HL-60 (cell line): ENCODE results near the gene PIM2.

Source experiments
- DNase-seq, 2 experiments: peaks; one replicate each; pipeline ENCODE4 v3.0.0-alpha.2; 2010 to 2020; ENCODE audit warnings: low read depth in 1 of 2, low spot score in 1 of 2
- H3K27ac ChIP-seq: fragments of 250-450 bp; sonication (Bioruptor Pico); replicated peaks from 2 replicates; pipeline ENCODE4 v1.5.1; 2020; ENCODE audit warnings: mild to moderate bottlenecking, moderate library complexity
- H3K27me3 ChIP-seq: fragments of 250-450 bp; sonication (Bioruptor Pico); 2 replicates; pipeline ENCODE4 v1.5.1; 2021; ENCODE audit warnings: mild to moderate bottlenecking, moderate library complexity; ENCODE audit not compliant: insufficient read depth, poor library complexity, severe bottlenecking
- H3K4me3 ChIP-seq: replicated peaks from 2 replicates; pipeline ENCODE4 v1.5.1; 2011; ENCODE audit warnings: mild to moderate bottlenecking, control low read depth, low read length; ENCODE audit not compliant: insufficient read depth
- GABPA ChIP-seq: IDR thresholded peaks from 2 replicates; pipeline ENCODE4 v1.6.1; 2012; ENCODE audit warnings: low read depth
- POLR2AphosphoS5 ChIP-seq: IDR thresholded peaks from 2 replicates; pipeline ENCODE4 v1.6.1; 2012; ENCODE audit warnings: low read depth
- SPI1 ChIP-seq: IDR thresholded peaks from 2 replicates; pipeline ENCODE4 v1.6.1; 2012; ENCODE audit warnings: low read depth, mild to moderate bottlenecking, borderline replicate concordance
- TF ChIP-seq, protein P1 (sequence below): IDR thresholded peaks from one replicate; pipeline ENCODE4 v1.5.1; 2011; ENCODE audit warnings: low read length, control low read depth, inconsistent platforms; ENCODE audit not compliant: insufficient read depth
- TF ChIP-seq, protein P2 (sequence below): IDR thresholded peaks from 2 replicates; pipeline ENCODE4 v1.6.1; 2012; ENCODE audit warnings: low read depth; ENCODE audit not compliant: insufficient replicate concordance

PIM2 gene

DNA sequence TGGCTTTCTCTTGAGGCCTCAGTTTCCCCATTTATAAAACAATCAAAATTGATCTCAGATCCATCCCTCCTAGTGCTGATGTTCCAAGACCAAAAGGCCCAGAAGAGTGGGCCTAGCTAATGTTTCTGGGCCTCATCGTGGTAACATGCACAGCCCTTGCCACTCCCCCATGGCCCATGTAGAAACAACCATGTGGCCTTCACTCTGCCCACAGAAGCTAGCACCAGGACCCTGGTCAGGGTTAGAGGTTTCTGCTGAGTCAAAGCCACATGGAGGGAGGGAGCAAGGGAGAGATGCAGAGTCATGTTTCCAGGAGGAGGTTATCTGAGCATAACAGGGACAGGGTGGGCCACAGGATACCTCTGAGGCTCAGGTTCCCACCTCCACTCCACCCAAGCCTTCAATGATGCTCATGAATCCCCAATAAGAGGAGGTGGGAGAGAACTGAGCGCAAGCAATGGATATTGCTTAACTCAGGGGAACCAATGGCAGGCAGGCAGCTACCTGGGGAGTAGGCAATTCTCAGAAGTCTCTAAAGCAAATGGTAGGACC is 21.7 kb upstream of the PIM2 start:
- Histone ChIP-seq H3K27ac (peak overlapping the region; percentile 15; the same call in 1 of the 2 replicates), H3K4me3 (no peak overlapping the region), H3K27me3 (no peaks in the 10 kb centered on the region)
- TF ChIP-seq, protein P1, sequence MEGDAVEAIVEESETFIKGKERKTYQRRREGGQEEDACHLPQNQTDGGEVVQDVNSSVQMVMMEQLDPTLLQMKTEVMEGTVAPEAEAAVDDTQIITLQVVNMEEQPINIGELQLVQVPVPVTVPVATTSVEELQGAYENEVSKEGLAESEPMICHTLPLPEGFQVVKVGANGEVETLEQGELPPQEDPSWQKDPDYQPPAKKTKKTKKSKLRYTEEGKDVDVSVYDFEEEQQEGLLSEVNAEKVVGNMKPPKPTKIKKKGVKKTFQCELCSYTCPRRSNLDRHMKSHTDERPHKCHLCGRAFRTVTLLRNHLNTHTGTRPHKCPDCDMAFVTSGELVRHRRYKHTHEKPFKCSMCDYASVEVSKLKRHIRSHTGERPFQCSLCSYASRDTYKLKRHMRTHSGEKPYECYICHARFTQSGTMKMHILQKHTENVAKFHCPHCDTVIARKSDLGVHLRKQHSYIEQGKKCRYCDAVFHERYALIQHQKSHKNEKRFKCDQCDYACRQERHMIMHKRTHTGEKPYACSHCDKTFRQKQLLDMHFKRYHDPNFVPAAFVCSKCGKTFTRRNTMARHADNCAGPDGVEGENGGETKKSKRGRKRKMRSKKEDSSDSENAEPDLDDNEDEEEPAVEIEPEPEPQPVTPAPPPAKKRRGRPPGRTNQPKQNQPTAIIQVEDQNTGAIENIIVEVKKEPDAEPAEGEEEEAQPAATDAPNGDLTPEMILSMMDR: no peak
- TF ChIP-seq GABPA (no peak), POLR2AphosphoS5 (no peak)
- TF ChIP-seq, protein P2, sequence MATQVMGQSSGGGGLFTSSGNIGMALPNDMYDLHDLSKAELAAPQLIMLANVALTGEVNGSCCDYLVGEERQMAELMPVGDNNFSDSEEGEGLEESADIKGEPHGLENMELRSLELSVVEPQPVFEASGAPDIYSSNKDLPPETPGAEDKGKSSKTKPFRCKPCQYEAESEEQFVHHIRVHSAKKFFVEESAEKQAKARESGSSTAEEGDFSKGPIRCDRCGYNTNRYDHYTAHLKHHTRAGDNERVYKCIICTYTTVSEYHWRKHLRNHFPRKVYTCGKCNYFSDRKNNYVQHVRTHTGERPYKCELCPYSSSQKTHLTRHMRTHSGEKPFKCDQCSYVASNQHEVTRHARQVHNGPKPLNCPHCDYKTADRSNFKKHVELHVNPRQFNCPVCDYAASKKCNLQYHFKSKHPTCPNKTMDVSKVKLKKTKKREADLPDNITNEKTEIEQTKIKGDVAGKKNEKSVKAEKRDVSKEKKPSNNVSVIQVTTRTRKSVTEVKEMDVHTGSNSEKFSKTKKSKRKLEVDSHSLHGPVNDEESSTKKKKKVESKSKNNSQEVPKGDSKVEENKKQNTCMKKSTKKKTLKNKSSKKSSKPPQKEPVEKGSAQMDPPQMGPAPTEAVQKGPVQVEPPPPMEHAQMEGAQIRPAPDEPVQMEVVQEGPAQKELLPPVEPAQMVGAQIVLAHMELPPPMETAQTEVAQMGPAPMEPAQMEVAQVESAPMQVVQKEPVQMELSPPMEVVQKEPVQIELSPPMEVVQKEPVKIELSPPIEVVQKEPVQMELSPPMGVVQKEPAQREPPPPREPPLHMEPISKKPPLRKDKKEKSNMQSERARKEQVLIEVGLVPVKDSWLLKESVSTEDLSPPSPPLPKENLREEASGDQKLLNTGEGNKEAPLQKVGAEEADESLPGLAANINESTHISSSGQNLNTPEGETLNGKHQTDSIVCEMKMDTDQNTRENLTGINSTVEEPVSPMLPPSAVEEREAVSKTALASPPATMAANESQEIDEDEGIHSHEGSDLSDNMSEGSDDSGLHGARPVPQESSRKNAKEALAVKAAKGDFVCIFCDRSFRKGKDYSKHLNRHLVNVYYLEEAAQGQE: peak; percentile 59
- DNase-seq: no peak

DNA sequence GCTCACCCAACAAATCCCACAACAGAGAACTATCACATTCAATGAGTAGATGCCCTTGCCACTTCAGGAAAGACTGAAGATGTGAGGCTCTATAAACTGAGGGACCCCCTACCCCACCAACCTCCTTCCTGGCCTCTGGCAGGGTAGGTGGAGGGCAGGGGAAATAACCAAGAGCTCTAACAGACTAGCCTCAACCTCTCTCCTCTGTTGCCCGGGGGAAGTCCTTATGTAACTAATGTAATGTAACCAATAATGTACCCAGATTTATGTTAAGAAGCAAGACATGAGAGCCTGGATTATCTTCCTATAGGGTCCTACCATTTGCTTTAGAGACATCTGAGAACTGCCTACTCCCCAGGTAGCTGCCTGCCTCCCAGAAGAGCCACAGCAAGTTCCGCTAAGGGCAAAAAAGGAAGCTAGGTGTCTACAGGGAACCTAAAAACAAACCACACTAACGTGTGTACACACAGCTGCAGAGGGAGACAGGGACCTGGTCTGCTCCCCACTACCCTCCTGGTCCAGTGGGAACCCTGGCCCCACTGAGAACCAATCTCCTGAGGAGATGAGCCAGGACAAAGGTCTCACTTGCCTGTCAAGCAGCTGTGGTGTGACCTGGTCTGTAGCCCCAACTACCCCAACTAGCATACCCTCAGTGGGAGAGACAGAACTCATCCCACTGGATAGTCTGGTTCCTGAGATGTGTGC is 20.9 kb upstream of the PIM2 start:
- Histone ChIP-seq H3K27ac (peak overlapping the region; percentile 32; the same call in 1 of the 2 replicates), H3K4me3 (no peak overlapping the region), H3K27me3 (no peaks in the 10 kb centered on the region)
- peak in 1 of 2 experiments; percentile 50 for DNase-seq
- TF ChIP-seq GABPA: no peak
- no peak for TF ChIP-seq SPI1
- TF ChIP-seq, protein P1: no peak
- TF ChIP-seq POLR2AphosphoS5: no peak
- TF ChIP-seq, protein P2: no peak

DNA sequence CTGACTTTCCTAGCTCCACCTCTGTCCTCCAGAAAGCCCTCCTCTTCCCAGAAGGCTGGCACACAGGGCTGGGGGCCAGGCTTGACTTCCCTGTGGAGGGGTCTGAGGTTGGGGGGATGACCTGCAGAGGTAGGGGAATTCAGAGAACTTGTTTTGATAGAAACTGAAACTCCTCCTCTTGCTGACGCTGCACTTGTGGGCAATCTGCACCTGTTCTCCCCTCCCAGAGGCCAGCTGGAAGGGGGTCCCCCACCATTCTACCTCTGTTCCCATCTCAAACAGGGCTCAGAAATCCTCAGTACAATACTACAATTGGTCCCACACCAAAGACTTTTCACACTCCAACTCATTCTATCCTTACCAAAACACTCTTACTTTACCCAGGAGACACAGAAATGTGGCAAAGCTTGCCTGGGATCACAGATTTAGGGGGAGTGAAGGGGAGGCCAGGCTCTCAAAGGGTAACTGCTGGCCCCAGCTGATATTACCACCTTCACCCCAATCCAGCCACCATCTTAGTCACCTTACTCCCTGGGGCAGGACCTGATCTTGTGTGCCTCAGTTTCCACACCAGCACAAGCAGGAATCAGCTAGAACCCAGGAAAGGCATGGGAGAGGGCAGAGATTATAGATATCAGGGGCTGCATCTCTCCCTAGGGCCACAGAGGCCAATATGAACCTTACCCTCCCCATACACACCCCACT is 20.0 kb upstream of the PIM2 start:
- no peak for TF ChIP-seq GABPA
- TF ChIP-seq, protein P2: no peak
- no peak for TF ChIP-seq SPI1
- no peak for TF ChIP-seq POLR2AphosphoS5
- Histone ChIP-seq H3K4me3 (no peak overlapping the region), H3K27me3 (no peaks in the 10 kb centered on the region), H3K27ac (peak overlapping the region; percentile 89)
- no peak for DNase-seq
